A673 (cell line): ENCODE results near the gene SPAG6. TPM values are rescaled to one million over a fixed set of nuclear protein-coding genes. Genes with fewer than 3 reads are reported as not detected.

Source experiments
- BruUV-seq: library from RNA; stranded (reverse); fragments of 400-500 nt; replicated peaks from 2 replicates; lab custom pipeline; 2021; lab: Mats Ljungman, UMichigan
- CTCF ChIA-PET: fragments of 300-600 bp; sonication (Branson Sonifier 250); formaldehyde crosslinking; loops from one replicate; lab custom pipeline; 2022; ENCODE audit warnings: antibody characterized with exemption; lab: Charles Lee
- POLR2A ChIA-PET: fragments of 300-600 bp; sonication (Branson Sonifier 250); formaldehyde crosslinking; loops from one replicate; lab custom pipeline; 2022; ENCODE audit warnings: antibody characterized with exemption; ENCODE audit not compliant: low non-redundant PET; lab: Charles Lee
- DNase-seq: peaks from one replicate; pipeline ENCODE4 v3.0.0-alpha.2; 2015; ENCODE audit warnings: low spot score
- H3K27ac ChIP-seq: fragments of 200-600 bp; sonication (generic); 2 replicates; pipeline ENCODE4 v1.5.1; 2016; ENCODE audit warnings: mixed run types, low read depth, mild to moderate bottlenecking, mixed read lengths, antibody characterized with exemption, low read length; ENCODE audit not compliant: poor library complexity, severe bottlenecking
- H3K27me3 ChIP-seq: fragments of 200-600 bp; sonication (generic); replicated peaks from 2 replicates; pipeline ENCODE4 v1.6.1; 2017; ENCODE audit warnings: mixed run types, low read depth, mild to moderate bottlenecking, mixed read lengths, antibody characterized with exemption, low read length; ENCODE audit not compliant: insufficient read depth, poor library complexity
- H3K36me3 ChIP-seq: fragments of 200-600 bp; sonication (generic); 2 replicates; pipeline ENCODE4 v1.6.1; 2016; ENCODE audit warnings: mixed run types, mild to moderate bottlenecking, mixed read lengths, antibody characterized with exemption, low read length; ENCODE audit not compliant: insufficient read depth, poor library complexity, severe bottlenecking
- H3K4me1 ChIP-seq: fragments of 200-600 bp; sonication (generic); 2 replicates; pipeline ENCODE4 v1.6.1; 2017; ENCODE audit warnings: mixed run types, mild to moderate bottlenecking, mixed read lengths, antibody characterized with exemption, low read length; ENCODE audit not compliant: insufficient read depth, poor library complexity, severe bottlenecking
- H3K4me3 ChIP-seq: fragments of 200-600 bp; sonication (generic); 2 replicates; pipeline ENCODE4 v1.5.1; 2016; ENCODE audit warnings: low read depth, mixed run types, mild to moderate bottlenecking, mixed read lengths, low read length; ENCODE audit not compliant: poor library complexity, severe bottlenecking
- H3K9me3 ChIP-seq: fragments of 200-600 bp; sonication (generic); 2 replicates; pipeline ENCODE4 v1.6.1; 2016; ENCODE audit warnings: mixed run types, low read depth, mild to moderate bottlenecking, mixed read lengths, antibody characterized with exemption, low read length; ENCODE audit not compliant: poor library complexity, severe bottlenecking
- EZH2 ChIP-seq: fragments of 200-600 bp; sonication (generic); IDR thresholded peaks from 2 replicates; pipeline ENCODE4 v1.6.1; 2017; ENCODE audit warnings: borderline replicate concordance, low read depth, mild to moderate bottlenecking, mixed read lengths, antibody characterized with exemption, low read length; ENCODE audit not compliant: poor library complexity, severe bottlenecking
- intact Hi-C: fragments of 100-400 bp; cut with micrococcal nuclease; formaldehyde crosslinking; loops from one replicate; pipeline ENCODE4 v1.10.0; 2022; ENCODE audit not compliant: unreplicated experiment
- total RNA-seq: library from RNA; stranded (reverse); gene quantifications from 2 replicates; pipeline ENCODE4 v1.2.3, GENCODE V29; 2021
- TF ChIP-seq, protein P1 (sequence below): fragments of 300-800, 200-600 bp; sonication (generic); conservative IDR thresholded peaks from 2 replicates; pipeline ENCODE4 v1.5.1; 2017; ENCODE audit warnings: low read depth, mild to moderate bottlenecking, antibody characterized with exemption, low read length, moderate library complexity, mixed read lengths

SPAG6 gene
- total RNA-seq, 1 experiment from 2014 or later, result 0.39 TPM

DNA sequence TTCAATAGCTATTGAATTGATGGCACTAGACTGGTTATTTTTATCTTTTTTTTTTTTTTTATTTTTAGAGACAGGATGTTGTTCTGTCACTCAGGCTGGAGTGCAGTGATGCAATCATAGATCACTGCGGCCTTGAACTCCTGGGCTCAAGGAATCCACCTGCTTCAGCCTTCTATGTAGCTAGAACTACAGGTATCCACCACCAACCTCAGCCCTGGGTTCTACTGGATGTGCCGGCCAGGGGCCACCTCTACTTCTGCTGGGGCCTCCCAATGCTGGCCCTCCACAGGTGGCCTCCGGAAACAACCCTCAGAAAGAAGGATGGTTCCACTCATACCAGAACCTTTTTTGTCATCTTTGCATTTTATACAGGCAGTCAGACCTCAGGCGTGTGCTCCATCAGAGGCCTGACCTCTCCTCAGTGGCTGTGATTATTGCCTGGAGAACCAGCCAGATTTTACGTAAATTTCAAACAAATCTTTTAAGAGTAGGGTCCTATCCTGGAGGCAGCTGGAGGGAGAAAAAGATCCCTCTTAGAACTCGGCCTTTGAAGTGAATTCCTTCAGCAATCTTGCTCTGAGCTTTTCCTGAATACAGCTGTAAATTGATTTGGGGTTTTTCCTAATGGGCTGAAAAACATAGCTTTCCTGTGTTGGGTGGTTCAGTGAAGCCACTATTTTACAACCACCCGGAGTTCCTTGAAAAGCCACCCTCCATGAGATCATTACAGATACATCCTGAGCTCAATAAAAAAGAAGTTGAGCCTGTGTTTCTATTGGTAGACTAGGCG is 110.0 kb downstream of the SPAG6 start:
- Histone ChIP-seq H3K27ac (no peak overlapping the region), H3K4me3 (no peak overlapping the region), H3K27me3 (no peaks in the 10 kb centered on the region), H3K4me1 (peaks cover 4% of the 10 kb centered on the region), H3K36me3 (no peaks in the 10 kb centered on the region), H3K9me3 (no peaks in the 10 kb centered on the region)
- BruUV-seq, result no TSS peak
- POLR2A ChIA-PET, result no interaction called here
- intact Hi-C loops, result no loop called here
- CTCF ChIA-PET, result no interaction called here
- no peak for DNase-seq
- TF ChIP-seq, protein P1, sequence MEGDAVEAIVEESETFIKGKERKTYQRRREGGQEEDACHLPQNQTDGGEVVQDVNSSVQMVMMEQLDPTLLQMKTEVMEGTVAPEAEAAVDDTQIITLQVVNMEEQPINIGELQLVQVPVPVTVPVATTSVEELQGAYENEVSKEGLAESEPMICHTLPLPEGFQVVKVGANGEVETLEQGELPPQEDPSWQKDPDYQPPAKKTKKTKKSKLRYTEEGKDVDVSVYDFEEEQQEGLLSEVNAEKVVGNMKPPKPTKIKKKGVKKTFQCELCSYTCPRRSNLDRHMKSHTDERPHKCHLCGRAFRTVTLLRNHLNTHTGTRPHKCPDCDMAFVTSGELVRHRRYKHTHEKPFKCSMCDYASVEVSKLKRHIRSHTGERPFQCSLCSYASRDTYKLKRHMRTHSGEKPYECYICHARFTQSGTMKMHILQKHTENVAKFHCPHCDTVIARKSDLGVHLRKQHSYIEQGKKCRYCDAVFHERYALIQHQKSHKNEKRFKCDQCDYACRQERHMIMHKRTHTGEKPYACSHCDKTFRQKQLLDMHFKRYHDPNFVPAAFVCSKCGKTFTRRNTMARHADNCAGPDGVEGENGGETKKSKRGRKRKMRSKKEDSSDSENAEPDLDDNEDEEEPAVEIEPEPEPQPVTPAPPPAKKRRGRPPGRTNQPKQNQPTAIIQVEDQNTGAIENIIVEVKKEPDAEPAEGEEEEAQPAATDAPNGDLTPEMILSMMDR, result no peak
- no peak for TF ChIP-seq EZH2

DNA sequence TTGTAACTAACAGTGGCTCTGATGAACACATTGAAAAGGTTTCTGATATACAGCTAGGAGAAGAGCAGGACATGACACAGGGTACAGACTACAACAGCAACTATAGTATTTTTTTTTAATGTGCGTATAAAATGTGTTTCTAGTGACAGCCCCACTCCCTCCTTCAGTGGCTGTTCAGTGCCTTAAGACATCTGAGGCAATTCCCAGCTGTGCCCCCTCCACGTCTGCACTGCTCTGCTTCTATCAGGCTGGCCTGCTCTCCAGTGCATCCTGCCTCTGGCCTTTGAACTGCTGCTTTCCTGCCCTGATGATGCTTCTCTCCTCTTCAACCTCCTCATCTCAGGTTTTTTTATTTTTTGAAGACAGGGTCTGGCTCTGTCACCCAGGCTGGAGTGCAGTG is 111.2 kb downstream of the SPAG6 start:
- Histone ChIP-seq H3K27ac (no peak overlapping the region), H3K4me3 (no peak overlapping the region), H3K9me3 (no peaks in the 10 kb centered on the region), H3K36me3 (no peaks in the 10 kb centered on the region), H3K4me1 (peaks cover 4% of the 10 kb centered on the region), H3K27me3 (no peaks in the 10 kb centered on the region)
- TF ChIP-seq, protein P1, result no peak
- TF ChIP-seq EZH2, result no peak
- ChIA-PET CTCF (no interaction called here), POLR2A (no interaction called here)
- no peak for DNase-seq
- intact Hi-C loops, result no loop called here
- no TSS peak for BruUV-seq

DNA sequence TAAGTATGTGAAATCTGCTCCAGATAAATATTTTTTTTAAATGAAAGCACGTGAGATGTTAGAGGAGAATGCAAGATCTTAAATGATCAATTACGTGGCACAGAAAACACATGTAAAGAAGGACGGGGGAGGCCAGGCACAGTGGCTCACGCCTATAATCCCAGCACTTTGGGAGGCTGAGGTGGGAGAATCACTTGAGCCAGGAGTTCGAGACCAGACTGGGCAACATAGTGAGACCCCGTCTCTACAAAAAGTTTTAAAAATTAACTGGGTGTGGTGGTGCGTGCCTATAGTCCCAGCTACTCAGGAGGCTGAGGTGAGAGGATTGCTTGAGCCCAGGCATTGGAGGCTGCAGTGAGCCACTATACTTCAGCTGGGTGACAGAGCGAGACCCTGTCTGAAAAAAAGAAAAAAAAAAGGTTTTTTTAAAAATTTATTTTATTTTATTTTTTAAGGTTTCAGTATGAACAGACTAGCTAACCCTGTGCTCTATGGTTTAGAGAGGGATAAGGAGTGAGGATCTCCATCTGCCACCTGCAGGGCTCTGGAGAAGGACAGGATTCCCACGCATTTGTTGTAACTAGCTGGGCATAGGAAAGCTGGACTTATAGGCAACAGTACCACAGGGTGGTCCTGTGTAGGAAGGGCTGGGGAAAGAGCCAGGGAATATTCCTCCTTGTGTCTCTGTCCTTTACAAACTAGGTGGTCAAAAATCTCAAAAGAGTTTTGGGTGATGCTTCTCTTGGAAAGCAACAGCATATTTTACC is 113.2 kb downstream of the SPAG6 start:
- peaks cover 4% of the 10 kb centered on the region for H3K4me1 ChIP-seq
- H3K27me3 ChIP-seq, result no peaks in the 10 kb centered on the region
- no TSS peak for BruUV-seq
- intact Hi-C loops, result no loop called here
- TF ChIP-seq, protein P1, result no peak
- no peak for TF ChIP-seq EZH2
- H3K27ac ChIP-seq, result no peak overlapping the region
- H3K9me3 ChIP-seq, result no peaks in the 10 kb centered on the region
- CTCF ChIA-PET, result no interaction called here
- no peak for DNase-seq
- no peak overlapping the region for H3K4me3 ChIP-seq
- POLR2A ChIA-PET, result no interaction called here
- no peaks in the 10 kb centered on the region for H3K36me3 ChIP-seq
